ENCODE measurements around the gene PRKN.

Gene PRKN

GRCh38 chr6:162613310-162613709 is 114.3 kb downstream of the PRKN start:
- DNase-seq = no peak

- DNase-seq = no peak
Measured at GRCh38 chr6:162612613-162613012, 115.0 kb downstream of the PRKN start.

- DNase-seq = no peak
Measured at GRCh38 chr6:162610351-162610750, 117.2 kb downstream of the PRKN start.

GRCh38 chr6:162605881-162606280 is 121.7 kb downstream of the PRKN start:
- DNase-seq = no peak

DNA sequence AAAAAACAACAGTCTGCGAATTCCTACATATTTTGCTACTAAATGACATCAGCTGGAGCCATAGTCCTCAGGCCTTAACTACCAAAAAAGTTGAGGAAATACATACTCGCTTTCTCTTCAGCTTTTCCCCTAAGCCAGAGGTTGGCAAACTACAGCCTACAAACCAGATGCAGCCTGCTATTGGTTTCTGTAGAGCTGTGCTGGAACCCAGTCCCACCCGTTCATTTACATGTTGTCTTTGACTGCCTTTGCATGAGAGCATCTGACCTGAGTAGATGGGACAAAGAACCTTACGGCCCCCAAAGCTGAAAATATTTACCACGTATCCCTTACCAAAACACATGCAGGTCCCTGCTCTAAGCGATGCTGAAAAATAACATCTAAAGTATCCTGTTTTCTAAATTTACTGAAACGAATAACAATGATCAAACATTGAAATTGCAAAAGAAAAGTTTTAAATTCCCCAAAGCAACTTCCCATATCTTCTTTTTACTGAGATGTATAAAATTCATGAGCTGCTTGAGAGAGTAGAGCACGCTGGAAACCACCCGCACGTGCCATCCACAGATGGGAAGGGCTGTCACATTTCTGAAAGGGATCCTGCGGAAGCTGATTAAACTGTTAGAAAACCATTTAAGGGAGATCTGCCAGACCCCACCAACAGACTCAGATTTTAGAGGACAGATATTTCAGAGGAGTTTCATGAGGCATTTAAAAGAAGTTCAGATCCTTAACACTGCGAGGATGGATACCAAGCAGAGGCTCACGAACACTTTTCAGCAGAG is 124.1 kb downstream of the PRKN start:
- no peak for DNase-seq

GRCh38 chr6:162602759-162603158 is 124.8 kb downstream of the PRKN start:
- DNase-seq = no peak

DNA sequence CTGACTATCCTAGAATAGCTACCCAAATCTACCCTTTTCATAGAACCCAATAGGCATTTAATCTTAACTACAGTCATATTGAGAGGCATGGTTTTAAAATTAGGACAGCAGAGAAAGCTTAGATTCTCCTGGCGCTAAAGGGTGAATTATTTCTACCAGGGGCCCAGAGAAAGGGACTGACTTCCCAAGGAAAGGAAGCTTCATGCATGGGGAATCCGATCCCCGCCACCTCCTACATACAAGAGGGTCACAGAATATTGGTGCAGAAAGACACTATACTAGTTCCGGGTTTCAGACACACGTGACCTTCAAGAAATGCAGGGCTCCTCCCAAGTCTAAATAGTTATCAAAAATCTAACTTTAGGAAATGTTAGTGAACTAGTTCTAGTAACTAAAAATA is 130.9 kb downstream of the PRKN start:
- no peak for DNase-seq

GRCh38 chr6:162591517-162591916 is 136.0 kb downstream of the PRKN start:
- no peak for DNase-seq

GRCh38 chr6:162581988-162582780 is 145.4 kb downstream of the PRKN start:
- no peak for DNase-seq

- DNase-seq = no peak
Measured at GRCh38 chr6:162580619-162581018, 146.9 kb downstream of the PRKN start.

DNA sequence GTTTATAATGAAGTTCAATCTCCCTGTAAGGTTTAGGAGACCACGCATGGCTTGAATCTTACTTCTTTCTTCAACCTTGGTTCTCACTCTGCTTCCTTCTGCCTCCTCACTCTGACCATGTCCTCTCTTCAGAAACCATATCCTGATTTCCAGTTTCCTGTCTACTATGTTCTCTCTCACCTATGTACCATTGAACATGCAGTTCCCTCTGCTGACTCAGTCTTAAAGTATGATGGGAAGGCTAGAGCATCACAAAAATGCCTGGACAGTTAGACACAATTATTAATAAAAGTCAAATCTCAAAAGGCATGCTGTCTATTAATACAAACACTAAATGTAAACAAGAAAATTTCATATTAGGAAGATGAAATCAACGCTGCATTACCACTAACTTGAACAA is 151.6 kb downstream of the PRKN start:
- DNase-seq = no peak

DNA sequence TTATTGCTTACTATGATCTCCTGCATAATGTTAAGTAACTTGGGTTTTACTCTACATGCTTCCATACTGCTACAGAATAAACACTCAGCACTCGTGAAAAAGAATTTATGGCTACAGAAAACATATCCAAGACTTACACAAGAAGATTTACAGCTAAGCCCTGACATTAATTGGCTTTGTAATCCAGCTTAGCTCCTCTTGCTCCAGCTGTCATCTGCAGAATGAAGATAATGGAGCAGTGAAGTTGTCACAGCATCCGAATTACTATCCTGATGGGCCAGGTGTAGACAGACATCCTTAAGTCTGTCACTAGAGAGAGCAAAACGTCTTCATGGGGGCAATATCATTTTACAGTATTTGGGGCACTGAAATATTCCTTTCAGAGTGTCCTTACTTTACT is 155.3 kb downstream of the PRKN start:
- DNase-seq = no peak

DNA sequence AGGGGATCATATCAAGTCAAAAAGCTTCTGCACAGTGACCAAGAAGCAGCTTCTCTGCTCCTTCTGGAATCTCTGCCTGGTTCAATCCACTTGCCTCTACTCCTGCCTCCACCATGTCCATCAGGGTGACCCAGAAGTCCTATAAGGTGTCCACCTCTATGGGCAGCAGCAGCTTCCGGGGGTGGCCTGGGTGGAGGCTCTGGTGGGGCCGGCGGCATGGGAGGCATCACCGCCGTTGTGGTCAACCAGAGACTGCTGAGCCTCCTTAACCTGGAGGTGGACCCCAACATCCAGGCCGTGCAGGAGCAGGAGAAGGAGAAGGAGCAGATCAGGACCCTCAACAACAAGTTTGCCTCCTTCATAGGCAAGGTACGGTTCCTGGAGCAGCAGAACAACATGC is 159.3 kb downstream of the PRKN start:
- no peak for DNase-seq

DNA sequence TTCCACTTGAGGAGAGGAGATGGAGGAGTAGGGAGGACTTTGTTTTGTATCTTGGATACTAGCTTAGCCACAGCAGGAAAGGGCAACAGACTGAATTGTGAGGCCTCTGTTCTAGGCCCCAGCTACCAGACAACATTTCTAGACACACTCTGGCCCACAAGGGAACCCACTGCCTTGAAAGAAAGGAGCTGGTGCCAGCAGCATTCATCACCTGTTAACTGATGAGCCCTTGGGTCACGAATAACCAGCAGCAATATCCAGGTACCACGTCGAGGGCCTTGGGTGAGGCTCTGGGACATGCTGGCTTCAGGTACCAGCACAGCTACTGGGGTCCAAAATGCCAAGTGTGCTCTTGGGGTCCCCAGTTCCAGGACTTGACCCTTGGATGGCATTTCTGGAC is 165.5 kb downstream of the PRKN start:
- no peak for DNase-seq

DNA sequence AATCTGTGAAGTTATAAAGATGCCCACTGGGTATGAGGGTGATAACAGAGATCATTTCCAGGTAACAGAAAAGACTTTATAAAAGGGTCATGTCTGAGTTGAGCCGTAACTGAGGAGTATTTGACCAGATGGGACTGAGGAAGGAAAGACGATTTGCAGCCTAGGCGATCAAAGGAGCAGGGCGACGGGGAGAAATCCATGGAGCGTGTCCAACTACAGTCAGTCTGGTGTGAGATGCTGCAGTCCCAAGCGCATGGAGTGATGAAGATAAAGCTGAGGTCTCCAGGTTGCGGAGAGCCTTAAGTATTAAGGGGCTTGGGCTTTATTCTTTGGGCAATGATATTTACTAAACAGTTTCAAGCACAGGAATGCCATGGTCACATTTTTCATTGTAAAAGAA is 166.7 kb downstream of the PRKN start:
- no peak for DNase-seq

DNA sequence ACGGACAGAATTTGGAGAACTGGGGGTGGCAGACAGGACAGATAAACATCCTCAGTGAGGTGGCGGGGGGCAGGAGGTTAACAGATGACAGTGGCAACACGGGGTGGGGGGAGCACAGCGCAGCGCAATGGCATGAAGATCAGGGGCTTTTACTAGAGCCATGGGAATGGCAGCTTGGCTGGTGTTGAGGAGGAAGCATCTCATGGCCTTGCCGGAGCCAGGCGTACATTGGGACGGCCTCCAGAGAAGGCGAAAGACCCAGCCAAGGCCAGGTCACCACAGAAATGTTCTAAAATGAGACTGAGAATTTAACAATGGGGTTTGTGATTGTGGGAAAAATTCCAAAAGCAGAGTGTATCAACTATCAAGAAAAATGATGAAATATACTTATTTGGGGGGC is 173.0 kb downstream of the PRKN start:
- DNase-seq = no peak

DNA sequence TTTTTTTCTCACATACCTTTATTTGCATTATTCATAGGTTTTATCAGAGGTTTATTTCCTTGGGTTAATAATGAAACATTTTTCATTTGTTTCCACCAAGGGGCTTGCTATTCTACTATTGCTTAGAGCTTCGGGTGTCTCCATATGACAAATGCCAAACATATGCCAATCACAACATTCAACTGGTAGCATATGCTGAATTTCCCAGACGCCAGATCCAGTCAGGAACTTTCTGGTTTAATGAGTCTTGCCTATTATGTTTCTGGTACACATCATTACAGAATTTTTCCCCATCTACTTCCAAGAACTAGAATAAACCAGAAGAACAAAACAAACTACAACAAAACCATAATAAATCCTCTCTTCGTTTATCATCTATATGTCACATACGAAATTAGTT is 180.7 kb downstream of the PRKN start:
- DNase-seq = no peak

- DNase-seq = no peak
Measured at GRCh38 chr6:162543221-162543620, 184.3 kb downstream of the PRKN start.

GRCh38 chr6:162541019-162541601 is 186.5 kb downstream of the PRKN start:
- DNase-seq = no peak

DNA sequence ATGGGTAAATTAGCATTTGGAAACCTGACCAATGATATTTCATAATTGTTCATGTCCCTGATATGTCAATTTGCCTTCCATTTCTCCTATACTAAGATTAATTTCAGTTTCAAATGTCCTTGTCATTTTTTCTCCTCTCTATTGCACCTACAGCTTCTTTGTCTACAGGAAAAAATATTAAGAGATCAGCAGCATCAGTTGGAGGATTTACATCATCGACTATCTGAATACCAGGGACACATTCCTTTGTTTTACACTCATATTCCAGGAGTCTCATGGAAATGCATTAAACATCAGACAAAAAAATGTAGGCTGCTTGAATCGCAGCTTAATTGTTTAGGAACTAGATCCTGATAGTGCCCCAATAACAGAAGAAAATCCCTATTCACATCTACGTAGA is 188.2 kb downstream of the PRKN start:
- DNase-seq = no peak

DNA sequence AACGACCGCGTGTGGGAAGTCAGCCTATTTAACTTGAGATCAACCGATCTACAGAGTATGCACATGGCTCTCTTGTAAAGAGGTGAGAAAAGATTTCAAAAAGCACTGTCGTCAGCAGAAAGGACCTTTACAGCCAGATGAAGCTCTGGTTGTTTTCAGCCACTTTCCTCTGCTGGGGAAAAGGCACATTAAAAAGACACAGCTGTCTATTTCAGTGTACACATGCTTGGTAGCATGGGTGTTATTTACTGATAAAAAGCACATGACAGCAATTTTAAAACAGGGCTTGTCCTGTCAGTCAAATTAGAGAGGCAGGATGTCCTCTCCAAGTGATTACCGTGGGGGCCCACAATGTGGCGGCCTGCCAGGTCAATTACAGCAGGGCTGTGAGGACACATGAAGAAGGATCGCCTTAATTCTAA is 188.9 kb downstream of the PRKN start:
- no peak for DNase-seq

GRCh38 chr6:162533009-162533400 is 194.6 kb downstream of the PRKN start:
- no peak for DNase-seq

GRCh38 chr6:162532283-162533008 is 195.1 kb downstream of the PRKN start:
- DNase-seq = no peak
